Mammary epithelial cell (primary cell): ENCODE measurements around the gene PLPPR1.

Source experiments
- CTCF ChIP-seq, 2 donors: IDR thresholded peaks in 1 of 2; conservative IDR thresholded peaks in 1 of 2; 2 replicates each; pipeline ENCODE4 v1.5.1; 2011 to 2012; ENCODE audit warnings: inconsistent platforms in 2 of 2, low read length in 2 of 2, mild to moderate bottlenecking in 2 of 2, control low read depth in 1 of 2, low read depth in 1 of 2; ENCODE audit not compliant: insufficient read depth in 1 of 2; ENCODE audit errors: extremely low read depth in 1 of 2
- EZH2 ChIP-seq: IDR thresholded peaks from 2 replicates; pipeline ENCODE4 v1.6.1; 2012; ENCODE audit warnings: low read length, inconsistent platforms, borderline replicate concordance

DNA sequence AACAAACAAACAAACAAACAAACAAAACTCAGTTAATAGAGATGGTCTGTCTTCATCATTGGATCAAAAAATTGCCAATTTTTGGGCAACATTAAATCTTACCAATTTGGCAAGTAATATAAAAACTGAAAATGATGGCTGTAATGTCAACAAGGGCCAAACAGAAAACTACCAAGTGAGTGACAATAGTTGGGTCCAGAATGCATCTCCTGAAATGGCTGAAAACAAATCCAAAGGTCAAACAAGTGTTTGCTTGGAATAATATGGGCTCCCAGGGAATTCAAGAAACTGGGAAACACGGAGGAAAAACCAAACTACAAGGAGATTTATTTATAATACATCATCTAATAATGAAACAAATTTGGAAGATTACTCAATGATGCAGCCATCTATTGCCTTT, 331.2 kb downstream of the PLPPR1 start:
- TF ChIP-seq EZH2 (no peak), CTCF (conservative IDR thresholded peaks at IDR 0.05 in 1 of 2, IDR thresholded peaks at IDR 0.05 in 1 of 2; ENCODE audit: extremely low read depth in 1 of 2, insufficient read depth in 1 of 2, low read depth in 1 of 2, low read length in 2 of 2) (no peak)
